Esophagus squamous epithelium (tissue), 4 donors: Measurements from ENCODE around the gene VPS18.

ENCODE experiments used
- POLR2A ChIP-seq, 4 donors: fragments of 450-650 bp; IDR thresholded peaks; one replicate each; pipeline ENCODE4 v1.6.1; 2017; ENCODE audit warnings: antibody characterized with exemption in 4 of 4, mild to moderate bottlenecking in 4 of 4, moderate library complexity in 3 of 4
- TF ChIP-seq, protein P1 (sequence below), 6 experiments: fragments of 450-650 bp in 4 of 6; fragments of 200-600 bp in 2 of 6; sonication (generic) in 2 of 6; IDR thresholded peaks; one replicate each; pipeline ENCODE4 v1.5.1; 2016 to 2019; ENCODE audit warnings: antibody characterized with exemption in 6 of 6, mild to moderate bottlenecking in 4 of 6, moderate library complexity in 4 of 6

DNA sequence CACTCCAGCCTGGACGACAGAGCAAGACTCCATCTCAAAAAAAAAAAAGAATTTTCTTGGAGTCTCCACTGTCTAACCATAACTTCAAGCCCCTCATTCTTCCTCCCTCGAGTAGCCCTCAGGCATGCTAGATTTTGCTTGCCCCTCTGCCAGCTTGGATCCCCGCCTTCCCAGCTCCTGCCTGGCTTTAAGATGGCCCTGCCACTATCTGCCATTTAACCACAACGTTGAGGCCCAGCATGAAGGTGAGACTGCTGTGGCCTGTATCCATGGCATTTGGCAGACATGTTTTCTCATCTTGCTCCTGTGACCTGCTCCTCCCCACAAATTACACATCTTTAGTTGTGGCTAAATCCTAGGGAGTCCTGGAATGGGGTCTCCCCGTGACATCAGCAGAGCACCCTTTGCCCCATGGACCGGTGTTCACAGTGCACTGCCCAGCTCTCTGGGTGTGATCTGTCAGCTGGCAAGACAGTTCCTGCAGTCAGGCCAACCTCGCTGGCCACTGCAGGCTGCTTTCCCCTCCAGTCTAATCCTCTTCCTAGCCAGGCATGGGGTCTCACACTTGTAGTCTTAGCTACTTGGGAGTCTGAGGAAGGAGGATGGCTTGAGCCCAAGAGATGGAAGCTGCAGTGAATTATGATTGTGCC is 10.4 kb downstream of the VPS18 start:
- TF ChIP-seq, protein P1, sequence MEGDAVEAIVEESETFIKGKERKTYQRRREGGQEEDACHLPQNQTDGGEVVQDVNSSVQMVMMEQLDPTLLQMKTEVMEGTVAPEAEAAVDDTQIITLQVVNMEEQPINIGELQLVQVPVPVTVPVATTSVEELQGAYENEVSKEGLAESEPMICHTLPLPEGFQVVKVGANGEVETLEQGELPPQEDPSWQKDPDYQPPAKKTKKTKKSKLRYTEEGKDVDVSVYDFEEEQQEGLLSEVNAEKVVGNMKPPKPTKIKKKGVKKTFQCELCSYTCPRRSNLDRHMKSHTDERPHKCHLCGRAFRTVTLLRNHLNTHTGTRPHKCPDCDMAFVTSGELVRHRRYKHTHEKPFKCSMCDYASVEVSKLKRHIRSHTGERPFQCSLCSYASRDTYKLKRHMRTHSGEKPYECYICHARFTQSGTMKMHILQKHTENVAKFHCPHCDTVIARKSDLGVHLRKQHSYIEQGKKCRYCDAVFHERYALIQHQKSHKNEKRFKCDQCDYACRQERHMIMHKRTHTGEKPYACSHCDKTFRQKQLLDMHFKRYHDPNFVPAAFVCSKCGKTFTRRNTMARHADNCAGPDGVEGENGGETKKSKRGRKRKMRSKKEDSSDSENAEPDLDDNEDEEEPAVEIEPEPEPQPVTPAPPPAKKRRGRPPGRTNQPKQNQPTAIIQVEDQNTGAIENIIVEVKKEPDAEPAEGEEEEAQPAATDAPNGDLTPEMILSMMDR (IDR thresholded peaks at IDR 0.05), result no peak
- TF ChIP-seq POLR2A (IDR thresholded peaks at IDR 0.05), result no peak
